GM19455 (cell line): ENCODE data around the gene IRS2.

Experiments
- ATAC-seq: cut with Tn5 transposase; IDR thresholded peaks from one replicate; pipeline ENCODE4 v1.9.1; 2021; ENCODE audit not compliant: unreplicated experiment

The IRS2 gene

DNA sequence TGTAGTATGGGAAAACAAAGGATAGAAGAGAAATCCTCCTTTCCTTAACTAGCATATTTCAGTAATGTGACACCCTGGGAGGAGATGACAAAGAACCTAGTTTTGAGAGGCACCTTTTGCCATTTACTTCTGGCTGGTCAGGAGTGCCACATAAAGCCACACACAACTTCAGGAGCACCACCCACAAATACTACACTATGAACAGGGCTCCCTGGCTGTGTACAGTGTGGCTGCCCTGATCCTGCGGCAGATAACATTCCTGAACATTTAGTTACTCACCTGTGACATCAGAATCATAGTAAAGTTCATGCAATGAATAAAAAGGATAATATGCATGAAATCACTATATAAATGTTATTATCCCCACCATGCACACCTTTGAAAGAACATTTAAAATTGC is 17.4 kb upstream of the IRS2 start:
- no peak for ATAC-seq

DNA sequence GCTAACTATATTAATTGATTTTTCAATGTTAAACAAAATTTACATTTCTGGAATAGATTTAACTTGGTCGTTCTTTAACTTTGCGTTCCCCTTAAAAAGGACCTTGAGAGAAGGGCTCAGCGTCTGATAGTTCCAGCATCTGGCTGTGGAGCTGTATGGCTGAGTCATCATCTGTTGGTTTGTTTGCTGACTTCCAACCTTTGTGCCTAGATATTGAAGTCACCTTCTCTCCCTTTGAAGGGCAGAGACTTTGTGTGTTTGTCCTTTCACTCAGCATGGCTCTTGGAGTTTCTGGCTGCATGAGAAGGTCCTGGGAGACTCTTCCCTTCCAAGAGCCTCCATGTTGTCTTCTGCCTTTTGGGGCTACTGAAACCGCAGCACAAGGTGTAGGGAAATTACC is 16.6 kb upstream of the IRS2 start:
- ATAC-seq = no peak

DNA sequence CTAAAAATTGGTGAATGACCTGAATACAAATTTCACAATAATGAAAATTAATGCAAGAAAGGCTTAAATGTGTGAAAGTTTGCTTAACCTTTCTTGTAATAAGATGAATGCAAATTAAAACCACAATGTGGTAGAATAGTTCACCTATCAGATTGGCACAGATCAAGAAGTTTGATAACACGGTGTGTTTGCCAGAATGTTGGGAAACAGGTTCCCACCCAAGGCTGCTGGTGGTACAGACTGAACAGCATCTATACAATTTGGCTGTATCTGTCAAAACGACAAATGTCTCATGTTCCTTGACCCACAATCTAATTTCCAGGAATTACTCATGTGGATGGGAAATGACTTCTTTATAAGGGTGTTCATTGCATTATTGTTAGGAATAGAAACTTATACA is 8.6 kb upstream of the IRS2 start:
- ATAC-seq = no peak

DNA sequence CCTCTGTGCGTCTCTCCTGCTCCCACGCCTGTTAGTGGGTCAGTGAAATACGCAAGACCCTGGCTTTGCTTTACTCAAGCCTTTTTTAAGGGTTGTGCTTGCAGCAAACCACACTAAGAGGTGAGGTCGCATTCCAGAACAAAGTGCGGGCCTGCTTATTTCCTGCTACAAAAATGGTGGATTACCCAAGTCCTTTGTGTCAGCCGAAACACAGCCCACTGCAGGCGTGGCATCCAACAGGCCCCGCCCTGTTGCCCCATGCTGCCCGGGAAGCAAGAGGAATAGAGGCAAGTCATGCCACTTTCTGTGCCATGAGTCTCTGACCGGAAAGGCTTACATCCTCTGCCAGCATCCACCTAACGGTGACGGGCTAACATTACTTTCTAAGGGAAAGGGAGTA is 7.7 kb upstream of the IRS2 start:
- no peak for ATAC-seq

DNA sequence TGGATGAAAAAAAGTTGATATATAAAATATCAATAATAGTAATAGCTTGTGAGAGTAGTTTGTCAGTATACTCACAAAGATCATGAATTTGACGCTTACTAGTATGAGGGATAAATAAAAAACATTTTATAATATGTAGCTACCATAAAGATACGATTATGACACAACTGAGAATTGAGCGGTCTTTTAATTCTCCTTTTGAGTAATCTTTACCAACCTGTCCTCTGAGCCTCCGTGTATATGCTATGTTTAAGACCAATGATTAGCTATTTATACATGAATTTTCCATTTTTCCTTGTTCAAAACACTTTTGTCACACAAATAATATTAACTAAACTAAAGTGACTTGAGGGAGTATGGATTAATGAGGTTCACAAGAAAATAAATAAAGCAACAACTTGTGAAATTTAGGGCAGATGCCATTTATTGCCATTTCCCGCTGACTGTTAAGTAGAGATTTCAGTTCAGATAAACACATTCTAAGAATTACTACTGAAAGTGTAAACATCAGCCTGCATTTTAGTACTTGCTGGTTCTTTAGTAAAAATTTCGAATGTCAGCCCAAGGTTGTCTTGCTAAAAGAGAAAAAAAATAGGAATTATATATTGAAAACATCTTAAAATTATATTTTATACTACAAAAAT is 6.2 kb upstream of the IRS2 start:
- no peak for ATAC-seq

DNA sequence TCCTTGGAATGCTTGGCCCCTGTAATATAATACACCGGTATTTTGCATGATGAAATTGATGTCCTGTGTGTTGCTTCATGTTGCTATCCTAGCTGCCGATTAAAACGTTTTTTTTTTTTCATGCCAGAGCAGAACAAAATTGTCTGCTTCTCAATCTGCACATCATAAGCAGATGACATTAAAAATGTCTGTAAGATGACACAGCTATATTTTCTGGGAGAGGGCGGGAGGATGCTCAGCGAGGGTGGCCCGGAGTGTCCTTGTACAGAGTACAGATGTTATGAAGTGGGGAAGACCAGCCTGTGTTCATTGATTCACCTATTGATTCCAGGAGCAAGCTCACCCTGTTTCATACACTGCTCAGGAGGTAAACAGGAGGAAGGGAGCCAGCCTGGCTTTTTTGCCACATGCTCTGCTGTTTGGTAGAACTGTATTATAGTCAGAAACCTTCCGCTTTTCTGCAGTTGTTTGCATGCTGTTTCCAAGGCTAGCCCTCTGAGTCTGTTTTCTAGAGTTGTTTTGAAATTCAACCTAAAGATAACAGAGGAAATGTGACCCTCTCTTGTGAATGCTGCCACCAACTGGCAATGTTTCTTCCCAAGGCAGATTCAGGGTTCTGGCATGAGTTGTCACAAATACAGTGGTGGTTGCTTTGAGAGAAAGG is 4.7 kb upstream of the IRS2 start:
- no peak for ATAC-seq

DNA sequence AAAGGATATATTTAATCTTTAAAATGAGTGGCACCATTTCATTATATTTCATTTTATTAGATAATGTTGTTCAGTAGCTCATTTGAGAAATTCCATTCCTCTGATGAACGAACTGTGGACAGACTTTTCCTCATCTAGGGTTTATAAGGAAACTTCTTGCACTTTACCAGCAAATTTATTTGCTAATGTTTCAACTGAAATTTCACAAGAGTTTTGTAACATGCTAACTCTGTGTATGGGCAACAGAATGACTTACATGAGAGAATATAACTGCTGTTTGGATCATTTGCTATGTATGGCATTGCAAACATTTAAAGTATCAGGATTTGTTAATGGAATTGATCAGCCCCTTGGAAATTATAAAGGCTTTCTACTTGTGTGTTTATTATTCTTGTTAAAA is 3.7 kb upstream of the IRS2 start:
- no peak for ATAC-seq

DNA sequence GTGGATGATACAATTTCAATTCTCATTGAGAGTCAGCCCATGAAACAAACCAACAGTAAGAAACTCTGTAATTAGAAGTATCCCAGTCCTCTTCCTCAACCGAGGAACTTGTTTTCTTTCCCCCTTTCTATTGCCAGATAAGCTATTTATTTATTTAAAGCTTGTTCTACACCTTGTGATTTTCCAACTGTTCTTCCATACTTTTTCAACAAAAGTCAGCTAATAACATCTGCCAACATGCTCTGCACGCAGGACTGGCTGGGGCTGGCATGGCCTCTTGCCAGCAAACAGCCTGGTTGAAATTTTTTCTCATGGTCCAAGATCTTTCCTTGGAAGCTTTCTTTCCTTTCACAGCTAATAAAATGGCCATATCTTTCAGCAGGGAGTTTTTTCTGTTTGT is 2.9 kb upstream of the IRS2 start:
- ATAC-seq = no peak

DNA sequence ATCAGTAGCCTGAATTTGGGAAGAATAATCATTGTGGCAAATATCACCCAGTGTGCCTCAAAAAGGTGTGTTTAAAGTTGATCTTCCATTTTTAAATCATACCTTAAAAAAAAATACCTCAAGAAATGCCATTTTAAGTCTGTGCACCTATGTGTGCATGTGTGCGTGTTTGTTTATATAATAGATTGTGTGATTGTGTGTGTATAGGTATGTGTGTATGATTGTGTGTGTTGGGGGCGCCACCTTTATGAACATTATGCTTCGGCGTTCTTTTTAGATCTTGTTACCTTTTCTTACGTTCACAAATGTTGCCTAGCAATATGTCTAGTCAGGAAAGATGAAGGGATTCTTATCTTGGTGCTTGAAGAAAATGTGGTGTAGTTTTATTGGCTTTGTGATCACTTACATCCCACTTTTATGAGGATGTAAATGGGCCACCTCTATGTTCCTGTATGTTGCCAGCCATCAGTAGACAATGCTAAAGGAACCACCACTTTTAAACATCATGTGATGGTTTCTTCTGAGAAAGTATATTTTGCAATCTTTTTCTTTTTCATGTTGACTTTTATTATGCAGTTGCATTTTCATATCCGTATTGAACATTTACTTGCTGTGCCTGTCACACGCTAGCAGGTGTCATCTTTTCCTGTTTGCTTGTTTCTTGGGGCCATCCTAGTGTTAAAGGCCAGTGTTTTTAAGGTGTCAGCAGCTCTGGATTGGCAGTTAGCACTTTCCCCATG is 2.2 kb upstream of the IRS2 start:
- ATAC-seq = no peak

DNA sequence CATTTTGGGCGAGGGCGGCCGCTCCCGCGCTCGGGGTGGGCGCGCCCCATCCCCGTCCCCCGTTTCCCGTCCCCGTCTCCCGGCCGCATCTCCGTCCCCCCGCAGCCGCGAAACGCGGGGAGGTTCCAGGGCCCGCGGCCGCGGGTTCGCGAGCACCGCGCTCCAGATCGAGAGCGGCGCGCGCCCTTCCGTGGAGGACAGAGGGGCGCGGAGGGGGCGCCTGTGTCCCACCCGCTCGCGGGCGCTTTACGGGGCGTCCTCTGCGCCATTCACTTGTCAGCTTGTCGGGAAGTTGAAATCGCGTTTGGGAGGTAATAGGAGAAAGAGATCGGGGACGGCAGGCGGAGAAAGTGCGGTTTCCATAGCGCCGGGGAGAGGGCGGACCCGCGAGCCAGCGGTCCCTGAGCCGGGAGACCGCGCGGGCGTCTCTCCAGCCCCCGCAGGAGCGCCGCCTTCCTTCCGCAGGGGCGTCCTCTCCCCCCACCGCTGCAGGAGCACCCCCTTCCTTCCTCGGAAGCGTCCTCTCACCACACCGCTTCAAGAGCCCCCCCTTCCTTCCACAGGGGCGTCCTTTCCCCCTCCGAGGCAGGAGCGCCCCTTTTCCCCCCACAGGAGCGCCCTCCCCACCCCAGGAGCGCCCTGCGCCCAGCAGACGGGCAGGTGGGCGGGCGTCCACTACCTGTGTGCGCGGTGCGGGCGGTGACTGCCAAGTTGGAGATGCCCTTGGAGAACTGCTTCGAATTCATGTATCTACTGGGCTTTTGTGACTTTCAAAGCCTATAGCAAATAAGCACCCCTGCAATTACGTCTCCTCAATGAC is 962 bp upstream of the IRS2 start:
- peak; percentile 5 for ATAC-seq

DNA sequence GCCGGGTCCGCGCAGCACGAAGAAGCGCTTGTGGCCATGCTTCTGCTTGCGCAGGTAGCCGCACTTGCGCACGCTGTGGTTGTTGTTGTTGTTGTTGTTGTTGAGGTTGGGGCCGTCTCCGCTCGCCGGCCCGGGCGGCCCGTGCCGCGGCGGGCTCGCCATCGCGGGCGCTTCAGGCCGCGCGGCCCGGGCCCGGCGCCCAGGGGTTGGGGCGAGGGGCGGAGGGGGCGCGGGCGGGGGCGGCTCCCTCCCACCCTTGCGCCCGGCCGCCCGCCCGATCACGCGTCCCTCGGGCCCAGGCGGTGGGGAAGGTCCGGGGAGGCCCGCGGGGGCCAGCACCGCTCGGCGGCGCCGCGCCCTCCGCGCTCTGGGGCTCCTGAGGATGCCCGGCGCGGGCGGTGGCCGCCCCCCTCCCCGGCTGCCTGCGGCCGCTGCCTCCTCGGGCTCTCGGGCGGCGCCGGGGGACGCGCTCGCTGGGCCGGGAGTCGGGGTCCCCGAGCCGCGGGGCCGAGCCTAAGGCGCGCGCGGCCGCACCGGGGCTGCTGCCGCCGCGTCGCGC is 412 bp downstream of the IRS2 start:
- ATAC-seq = peak; percentile 17

DNA sequence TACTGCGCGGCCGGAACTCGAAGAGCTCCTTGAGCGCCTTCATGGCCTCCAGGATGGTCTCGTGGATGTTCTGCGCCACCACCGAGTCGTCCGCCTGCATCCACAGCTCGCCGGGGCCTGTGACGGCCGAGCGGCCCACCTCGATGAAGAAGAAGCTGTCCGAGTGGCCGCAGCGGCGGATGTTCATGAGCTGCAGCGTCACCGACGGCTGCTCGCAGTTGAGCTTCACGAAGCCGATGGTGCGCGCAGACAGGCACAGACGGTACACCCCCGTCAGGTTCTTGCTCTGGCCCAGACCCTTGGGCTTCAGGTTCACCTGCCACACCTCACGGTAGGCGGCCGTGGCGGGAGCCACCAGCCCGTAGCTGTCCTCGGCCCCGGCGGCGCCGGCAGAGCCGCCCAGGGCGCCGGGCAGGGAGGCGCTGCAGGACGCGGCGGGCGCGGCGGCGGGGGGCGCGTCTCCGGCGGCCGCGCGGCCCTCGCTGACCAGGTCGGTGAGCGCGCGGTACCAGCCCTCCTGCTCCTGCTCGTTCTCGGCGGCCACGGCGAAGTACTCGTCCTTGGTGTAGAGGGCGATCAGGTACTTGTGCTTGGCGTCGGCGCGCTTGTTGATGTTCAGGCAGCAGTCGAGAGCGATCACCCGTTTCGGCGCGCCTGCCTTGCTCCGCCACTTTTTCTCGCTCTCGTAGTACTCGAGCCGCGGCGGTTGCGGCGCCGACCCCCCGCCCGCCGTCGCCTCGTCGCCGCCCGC is 1.1 kb downstream of the IRS2 start:
- ATAC-seq = no peak

DNA sequence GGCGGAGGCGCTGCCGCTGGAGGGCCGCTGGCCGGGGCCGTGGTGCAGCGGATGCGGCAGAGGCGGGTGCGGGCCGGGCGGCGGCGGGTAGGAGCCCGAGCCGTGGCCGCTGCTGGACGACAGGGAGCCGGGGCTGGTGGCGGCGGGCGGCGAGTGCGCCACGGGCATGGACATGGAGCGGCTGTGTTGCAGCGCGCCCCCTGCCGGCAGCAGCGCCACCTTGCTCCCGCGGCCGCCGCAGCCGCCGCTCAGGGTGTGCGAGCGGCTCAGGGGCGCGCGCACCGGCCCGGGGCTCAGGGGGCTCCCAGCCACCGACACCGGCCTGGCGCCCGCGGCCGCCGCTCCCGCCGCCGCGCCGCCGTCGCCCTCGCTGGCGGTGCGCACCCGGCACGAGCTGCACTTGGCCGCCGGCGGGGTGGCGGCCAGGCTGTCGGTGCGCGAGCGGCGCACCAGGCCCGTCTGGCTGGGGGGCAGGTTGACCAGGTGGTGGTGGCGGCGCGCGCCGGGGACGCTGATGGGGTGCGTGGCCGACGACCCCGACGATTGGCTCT is 1.7 kb downstream of the IRS2 start:
- ATAC-seq = no peak

DNA sequence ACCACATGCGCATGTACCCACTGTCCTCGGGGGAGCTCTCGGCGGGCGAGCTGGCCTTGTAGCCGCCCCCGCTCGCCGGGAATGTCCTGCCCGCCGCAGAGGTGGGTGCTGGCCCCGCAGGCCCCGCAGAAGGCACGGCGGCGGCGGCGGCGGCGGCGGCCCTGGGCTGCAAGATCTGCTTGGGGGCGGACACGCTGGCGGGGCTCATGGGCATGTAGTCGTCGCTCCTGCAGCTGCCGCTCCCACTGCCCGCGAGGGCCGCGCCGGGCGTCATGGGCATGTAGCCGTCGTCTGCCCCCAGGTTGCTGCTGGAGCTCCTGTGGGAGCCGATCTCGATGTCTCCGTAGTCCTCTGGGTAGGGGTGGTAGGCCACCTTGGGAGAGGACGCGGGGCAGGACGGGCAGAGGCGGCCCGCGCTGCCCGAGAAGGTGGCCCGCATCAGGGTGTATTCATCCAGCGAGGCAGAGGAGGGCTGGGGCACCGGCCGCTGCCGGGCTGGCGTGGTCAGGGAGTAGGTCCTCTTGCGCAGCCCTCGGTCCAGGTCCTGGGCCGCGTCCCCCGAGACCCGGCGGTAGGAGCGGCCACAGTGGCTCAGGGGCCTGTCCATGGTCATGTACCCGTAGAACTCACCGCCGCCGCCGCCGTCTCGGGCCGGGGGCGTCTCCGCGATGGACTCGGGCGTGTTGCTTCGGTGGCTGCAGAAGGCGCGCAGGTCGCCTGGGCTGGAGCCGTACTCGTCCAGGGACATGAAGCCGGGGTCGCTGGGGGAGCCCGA is 2.4 kb downstream of the IRS2 start:
- no peak for ATAC-seq

DNA sequence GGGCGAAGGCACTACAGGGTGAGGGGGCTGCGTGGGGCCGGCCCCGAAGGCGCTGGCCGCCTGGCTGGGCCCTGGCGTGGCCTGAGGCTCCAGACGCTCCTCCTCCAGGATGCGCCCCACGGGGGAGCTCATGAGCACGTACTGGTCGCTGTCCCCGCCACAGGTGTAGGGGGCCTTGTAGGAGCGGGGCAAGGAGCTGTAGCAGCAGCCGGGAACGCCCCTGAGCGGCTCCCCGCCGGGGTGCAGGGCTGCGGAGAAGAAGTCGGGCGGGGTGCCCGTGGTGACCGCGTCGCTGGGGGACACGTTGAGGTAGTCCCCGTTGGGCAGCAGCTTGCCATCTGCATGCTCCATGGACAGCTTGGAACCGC is 3.0 kb downstream of the IRS2 start:
- ATAC-seq = no peak

DNA sequence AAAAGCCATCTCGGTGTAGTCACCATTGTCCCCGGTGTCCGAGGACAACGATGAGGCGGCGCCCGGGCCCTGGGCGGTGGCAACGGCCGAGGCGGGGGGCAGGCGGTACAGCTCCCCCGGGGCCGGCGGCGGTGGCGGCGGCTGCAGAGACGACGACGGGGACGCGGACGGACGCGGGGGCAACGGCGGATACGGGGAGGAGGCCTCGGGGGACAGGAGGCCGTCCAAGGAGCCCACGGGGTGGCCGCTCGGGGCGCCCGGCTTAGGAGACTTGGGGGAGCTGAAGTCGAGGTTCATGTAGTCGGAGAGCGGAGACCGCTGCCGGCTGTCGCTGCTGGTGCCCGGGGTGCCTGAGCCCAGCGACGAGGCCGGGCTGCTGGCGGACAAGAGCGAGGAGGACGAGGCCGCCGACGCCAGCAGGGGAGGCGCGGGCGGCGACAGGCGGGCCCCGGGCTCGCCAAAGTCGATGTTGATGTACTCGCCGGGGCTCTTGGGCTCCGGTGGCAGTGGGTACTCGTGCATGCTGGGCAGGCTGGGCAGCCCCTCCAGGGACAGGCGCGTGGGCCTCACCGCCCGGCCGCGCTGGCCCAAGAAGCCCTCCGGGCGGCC is 3.5 kb downstream of the IRS2 start:
- ATAC-seq = no peak

DNA sequence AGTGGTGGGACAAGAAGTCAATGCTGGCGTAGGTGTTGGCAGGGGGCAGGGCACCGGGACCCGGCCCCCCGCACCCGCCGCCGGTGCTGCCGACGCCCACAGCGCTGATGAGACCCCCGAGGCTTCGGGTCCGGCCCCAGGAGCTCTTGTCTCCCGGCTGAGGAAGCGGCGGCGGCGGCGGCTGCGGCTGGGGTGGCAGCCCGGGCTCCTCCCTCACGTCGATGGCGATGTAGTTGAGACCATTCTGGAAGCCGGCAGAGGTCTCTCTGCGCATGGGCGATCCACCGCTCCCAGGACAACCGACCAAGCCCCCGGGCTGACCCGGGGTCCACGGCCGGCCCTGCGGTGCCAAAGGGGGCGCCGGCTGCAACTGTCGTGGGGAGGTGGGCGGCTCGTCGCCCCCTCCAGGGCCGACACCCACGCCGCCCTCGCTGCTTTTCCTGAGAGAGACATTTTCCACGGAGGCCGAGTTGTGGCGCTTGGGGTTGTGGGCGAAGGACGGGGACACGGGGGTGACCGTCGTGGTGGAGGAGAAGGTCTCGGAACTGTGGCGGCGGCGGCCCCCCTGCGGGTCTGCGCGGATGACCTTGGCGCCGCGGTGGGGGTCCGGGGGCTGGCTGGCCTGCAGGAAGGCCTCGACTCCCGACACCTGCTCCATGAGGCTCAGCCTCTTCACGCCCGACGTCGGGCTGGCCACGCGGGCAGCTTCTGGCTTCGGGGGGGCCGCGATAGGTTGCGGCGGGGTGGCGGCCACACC is 4.1 kb downstream of the IRS2 start:
- no peak for ATAC-seq

DNA sequence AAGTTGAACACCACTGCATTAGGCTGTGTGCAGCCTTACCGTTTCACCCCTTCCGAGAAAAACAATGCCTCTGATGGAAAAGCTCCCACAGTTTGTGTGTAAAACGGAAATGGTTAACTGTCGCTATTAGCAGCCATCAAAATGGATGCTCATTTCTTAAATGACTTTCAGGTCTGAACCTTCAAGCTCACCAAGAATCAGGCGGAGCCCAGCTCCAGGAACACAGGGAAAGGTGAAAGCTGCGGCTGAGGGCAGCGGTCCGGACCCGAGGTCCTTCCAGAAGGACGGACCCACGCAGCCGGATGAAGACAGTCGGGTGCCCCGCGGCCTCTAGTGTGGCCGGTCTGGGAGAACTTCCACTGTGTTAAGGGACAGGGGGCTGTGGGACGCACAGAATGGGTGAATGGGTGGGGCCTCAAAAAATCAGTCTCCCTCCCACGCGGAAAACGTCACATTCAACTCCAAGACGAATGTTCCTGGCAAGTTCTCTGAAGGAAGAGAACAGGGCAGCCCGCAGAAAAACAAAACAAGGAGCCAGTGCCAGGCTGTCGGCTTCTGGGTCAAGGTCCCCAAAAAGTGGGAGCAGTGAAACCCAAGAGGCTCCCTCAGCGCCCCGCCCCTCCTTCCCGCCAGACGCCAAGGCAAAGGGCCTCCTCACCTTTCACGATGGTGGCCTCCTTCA is 4.9 kb downstream of the IRS2 start:
- no peak for ATAC-seq
